Osteocyte (in vitro differentiated cells): ENCODE results near the gene NFYB. TPM values are rescaled to one million over a fixed set of nuclear protein-coding genes. Genes with fewer than 3 reads are reported as not detected.
A peak's percentile ranks its signal among the peaks of the same experiment; 100 is the strongest.

Experiments used
- DNase-seq: peaks from one replicate; pipeline ENCODE4 v3.0.0; 2021; ENCODE audit warnings: mixed read lengths; ENCODE audit not compliant: unreplicated experiment; ENCODE audit errors: extremely low spot score
- H3K27ac Mint-ChIP-seq: one replicate; pipeline ENCODE4 v1.8.0; 2021; ENCODE audit warnings: mild to moderate bottlenecking, mixed read lengths; ENCODE audit not compliant: unreplicated experiment
- H3K27me3 Mint-ChIP-seq: one replicate; pipeline ENCODE4 v1.8.0; 2021; ENCODE audit warnings: mixed read lengths; ENCODE audit not compliant: unreplicated experiment
- H3K36me3 Mint-ChIP-seq: one replicate; pipeline ENCODE4 v1.8.0; 2021; ENCODE audit warnings: mixed read lengths; ENCODE audit not compliant: unreplicated experiment
- H3K4me1 Mint-ChIP-seq: one replicate; pipeline ENCODE4 v1.8.0; 2021; ENCODE audit warnings: mixed read lengths; ENCODE audit not compliant: unreplicated experiment
- H3K4me3 Mint-ChIP-seq: one replicate; pipeline ENCODE4 v1.8.0; 2021; ENCODE audit warnings: mild to moderate bottlenecking, moderate library complexity, mixed read lengths; ENCODE audit not compliant: unreplicated experiment
- H3K9me3 Mint-ChIP-seq: one replicate; pipeline ENCODE4 v1.8.0; 2021; ENCODE audit warnings: mixed read lengths; ENCODE audit not compliant: unreplicated experiment
- total RNA-seq: library from RNA; stranded (reverse); gene quantifications from 2 replicates; pipeline ENCODE4 v1.2.1, GENCODE V29; 2021
- TF ChIP-seq, protein P1 (sequence below): fragments of 200-600 bp; sonication (generic); IDR thresholded peaks from 2 replicates; pipeline ENCODE4 v1.5.0; 2021; ENCODE audit warnings: antibody characterized with exemption, mild to moderate bottlenecking, moderate library complexity

NFYB gene
- total RNA-seq, 1 donor from 2014 or later, result 25.2 TPM

DNA sequence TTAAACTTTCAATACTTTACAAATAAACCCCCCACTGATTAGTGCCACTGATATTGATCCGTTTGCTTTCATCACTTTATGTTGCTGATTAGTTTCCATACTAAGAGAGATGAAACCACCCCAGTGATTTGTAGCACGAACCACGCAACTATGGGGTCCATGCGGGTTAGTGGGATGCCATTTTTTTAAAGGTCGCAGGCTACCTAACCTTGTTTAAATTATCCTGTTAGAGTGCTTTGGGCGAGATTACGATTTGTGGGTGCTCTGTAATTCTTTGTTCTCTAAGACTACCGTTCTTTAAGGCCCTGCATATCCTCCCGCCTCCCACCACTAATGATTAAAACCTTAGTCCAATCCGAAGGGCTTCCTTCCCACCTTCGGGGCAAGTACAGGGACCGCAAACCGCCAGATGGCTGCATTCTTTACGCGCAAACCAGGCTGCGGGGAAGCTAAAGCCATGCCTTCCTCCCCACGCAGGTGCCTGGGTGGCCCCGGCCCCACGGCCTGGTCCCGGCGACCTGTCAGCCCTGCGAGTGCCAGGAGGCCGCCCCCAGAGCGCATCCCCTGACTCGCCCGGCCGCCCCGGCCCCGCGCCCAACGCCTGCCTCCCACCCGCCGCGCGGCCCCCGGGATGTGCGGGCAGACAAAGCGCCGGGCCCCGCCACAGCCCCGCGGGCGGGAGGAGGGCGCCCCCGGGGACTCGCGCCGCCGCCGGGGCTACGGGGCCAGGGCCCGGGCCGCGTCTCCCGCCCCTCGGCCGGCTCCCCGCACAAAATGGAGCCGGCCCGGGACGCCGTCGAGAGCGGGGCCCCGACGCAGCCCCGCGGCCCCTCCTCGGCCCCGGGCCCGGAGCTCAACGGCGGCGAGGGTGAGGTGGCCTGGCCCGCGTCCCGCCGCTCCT is 759 bp downstream of the NFYB start:
- H3K27ac Mint-ChIP-seq, result peak overlapping the region; percentile 82

DNA sequence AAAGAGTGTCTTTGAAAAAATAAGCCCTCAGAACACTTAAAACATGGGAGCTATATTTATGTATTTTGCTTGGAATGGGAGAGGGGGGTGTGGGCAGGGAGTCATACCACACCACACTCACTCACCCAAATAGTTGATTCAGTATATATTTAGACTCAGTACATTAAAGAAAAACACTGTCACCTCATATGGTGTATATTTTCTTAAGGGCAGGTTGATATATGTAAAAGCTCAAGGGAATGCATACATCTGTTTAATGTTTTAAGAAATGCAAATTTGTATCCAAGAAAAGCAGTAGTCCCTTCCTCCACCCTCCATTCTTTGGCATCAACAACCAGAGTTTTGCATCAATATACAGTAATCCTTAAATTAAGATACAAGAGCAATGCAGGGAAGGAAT is 1.4 kb downstream of the NFYB start:
- DNase-seq, result no peak
- TF ChIP-seq, protein P1, sequence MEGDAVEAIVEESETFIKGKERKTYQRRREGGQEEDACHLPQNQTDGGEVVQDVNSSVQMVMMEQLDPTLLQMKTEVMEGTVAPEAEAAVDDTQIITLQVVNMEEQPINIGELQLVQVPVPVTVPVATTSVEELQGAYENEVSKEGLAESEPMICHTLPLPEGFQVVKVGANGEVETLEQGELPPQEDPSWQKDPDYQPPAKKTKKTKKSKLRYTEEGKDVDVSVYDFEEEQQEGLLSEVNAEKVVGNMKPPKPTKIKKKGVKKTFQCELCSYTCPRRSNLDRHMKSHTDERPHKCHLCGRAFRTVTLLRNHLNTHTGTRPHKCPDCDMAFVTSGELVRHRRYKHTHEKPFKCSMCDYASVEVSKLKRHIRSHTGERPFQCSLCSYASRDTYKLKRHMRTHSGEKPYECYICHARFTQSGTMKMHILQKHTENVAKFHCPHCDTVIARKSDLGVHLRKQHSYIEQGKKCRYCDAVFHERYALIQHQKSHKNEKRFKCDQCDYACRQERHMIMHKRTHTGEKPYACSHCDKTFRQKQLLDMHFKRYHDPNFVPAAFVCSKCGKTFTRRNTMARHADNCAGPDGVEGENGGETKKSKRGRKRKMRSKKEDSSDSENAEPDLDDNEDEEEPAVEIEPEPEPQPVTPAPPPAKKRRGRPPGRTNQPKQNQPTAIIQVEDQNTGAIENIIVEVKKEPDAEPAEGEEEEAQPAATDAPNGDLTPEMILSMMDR, result no peak
- Mint-ChIP-seq H3K36me3 (peaks cover 8% of the 10 kb centered on the region), H3K4me1 (peaks cover 26% of the 10 kb centered on the region), H3K4me3 (peak overlapping the region; percentile 81), H3K27me3 (no peaks in the 10 kb centered on the region), H3K27ac (peak overlapping the region; percentile 82), H3K9me3 (no peaks in the 10 kb centered on the region)

More for the DNA sequence above, 759 bp downstream of the NFYB start:
- peak; percentile 85 for DNase-seq
- H3K27me3 Mint-ChIP-seq, result no peaks in the 10 kb centered on the region
- TF ChIP-seq, protein P1, result no peak
- peak overlapping the region; percentile 81 for H3K4me3 Mint-ChIP-seq
- no peaks in the 10 kb centered on the region for H3K9me3 Mint-ChIP-seq
- peaks cover 4% of the 10 kb centered on the region for H3K36me3 Mint-ChIP-seq
- H3K4me1 Mint-ChIP-seq, result peaks cover 23% of the 10 kb centered on the region

DNA sequence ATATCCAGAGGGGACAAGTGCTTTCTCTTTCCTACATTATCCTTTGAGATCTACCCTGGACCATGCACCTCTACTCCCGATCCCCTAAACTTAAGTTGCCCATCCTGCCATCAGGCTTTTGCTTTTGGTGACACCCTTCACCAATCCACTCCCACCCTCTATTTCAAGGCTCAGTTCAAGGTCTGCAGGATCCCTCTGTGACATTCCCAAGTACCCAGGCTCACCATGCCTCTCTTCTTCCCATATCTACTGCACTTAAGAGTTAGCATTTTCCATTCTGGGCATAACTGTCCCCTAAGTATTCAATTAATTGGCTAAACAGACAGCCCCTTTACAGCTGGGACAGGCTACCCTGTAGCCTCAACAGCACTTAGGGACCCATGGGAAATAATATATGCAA is 3.1 kb downstream of the NFYB start:
- Mint-ChIP-seq H3K4me3 (no peak overlapping the region), H3K9me3 (no peaks in the 10 kb centered on the region), H3K36me3 (peaks cover 13% of the 10 kb centered on the region), H3K27me3 (no peaks in the 10 kb centered on the region), H3K4me1 (peaks cover 31% of the 10 kb centered on the region), H3K27ac (no peak overlapping the region)
- no peak for DNase-seq
- TF ChIP-seq, protein P1, result no peak

DNA sequence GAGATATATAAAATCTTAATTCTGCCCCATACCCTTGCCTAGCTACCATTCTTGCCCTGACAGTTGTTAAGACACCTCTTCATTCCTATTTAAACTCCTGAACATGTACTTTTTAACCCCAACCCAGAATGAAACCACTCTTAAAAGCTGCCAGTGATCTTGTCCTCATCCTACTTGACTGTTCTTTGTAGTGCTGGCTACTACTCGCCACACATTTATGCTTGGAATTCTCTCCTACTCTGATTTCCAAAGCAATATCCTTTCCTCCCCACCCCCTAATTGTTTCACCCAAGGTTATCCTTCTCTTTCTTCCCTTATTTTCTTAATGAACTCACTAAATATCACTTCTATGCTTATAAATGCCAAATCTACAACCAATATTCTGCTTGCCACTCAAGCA is 4.1 kb downstream of the NFYB start:
- no peak for DNase-seq
- Mint-ChIP-seq H3K27me3 (no peaks in the 10 kb centered on the region), H3K4me3 (no peak overlapping the region), H3K36me3 (peaks cover 20% of the 10 kb centered on the region), H3K9me3 (no peaks in the 10 kb centered on the region), H3K27ac (no peak overlapping the region), H3K4me1 (peaks cover 29% of the 10 kb centered on the region)
- TF ChIP-seq, protein P1, result no peak

DNA sequence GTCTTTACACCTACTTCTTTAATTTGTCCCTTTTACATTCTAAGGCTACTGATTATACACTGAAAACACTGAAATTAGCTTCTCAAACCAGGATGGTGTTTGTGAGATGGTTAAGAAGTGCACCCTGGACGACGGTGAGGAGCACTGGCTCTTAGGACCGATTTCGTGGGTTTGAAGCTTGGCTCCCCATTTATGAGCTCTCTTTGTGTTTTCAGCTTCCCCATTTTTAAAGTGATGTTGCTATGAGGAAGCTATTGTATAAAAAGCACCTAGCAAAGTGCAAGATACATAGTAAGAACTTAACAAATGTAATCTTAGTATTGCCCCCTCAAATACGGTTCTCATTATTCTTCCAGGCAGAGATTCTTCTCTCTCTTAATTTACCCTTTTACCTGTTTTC is 4.7 kb downstream of the NFYB start:
- H3K4me3 Mint-ChIP-seq, result no peak overlapping the region
- no peak overlapping the region for H3K27ac Mint-ChIP-seq
- H3K27me3 Mint-ChIP-seq, result no peaks in the 10 kb centered on the region
- peaks cover 24% of the 10 kb centered on the region for H3K4me1 Mint-ChIP-seq
- TF ChIP-seq, protein P1, result no peak
- no peaks in the 10 kb centered on the region for H3K9me3 Mint-ChIP-seq
- DNase-seq, result no peak
- peaks cover 20% of the 10 kb centered on the region for H3K36me3 Mint-ChIP-seq
